Kidney (tissue), 14 donors: ENCODE measurements around the gene TEK. TPM values are rescaled to one million over a fixed set of nuclear protein-coding genes. Genes with fewer than 3 reads are reported as not detected.

ENCODE experiments used
- DNase-seq, 5 donors: peaks; one replicate each; pipeline ENCODE4 v3.0.0-alpha.2; 2013 to 2020
- FAIRE-seq: peaks from 2 replicates; lab custom pipeline; 2012; peaks lifted over from hg19 to GRCh38; lab: Jason Lieb, UNC
- H3K27ac ChIP-seq, 2 donors: one replicate each; pipeline ENCODE4 v1.7.0; 2013; ENCODE audit warnings: low read depth in 2 of 2, low read length in 2 of 2, inconsistent platforms in 1 of 2
- H3K27me3 ChIP-seq: one replicate; pipeline ENCODE4 v1.7.1; 2013; ENCODE audit warnings: low read length, inconsistent platforms; ENCODE audit not compliant: control insufficient read depth, insufficient read depth
- H3K36me3 ChIP-seq, 3 donors: one replicate each; pipeline versions ENCODE4 v1.7.0 to v1.7.1; 2013; ENCODE audit warnings: low read length in 3 of 3, control low read depth in 1 of 3, inconsistent platforms in 1 of 3; ENCODE audit not compliant: insufficient read depth in 3 of 3, control insufficient read depth in 2 of 3
- H3K4me1 ChIP-seq, 3 donors: one replicate each; pipeline versions ENCODE4 v1.7.0 to v1.7.1; 2013; ENCODE audit warnings: low read length in 3 of 3, inconsistent platforms in 1 of 3, low read depth in 1 of 3; ENCODE audit not compliant: control insufficient read depth in 2 of 3, insufficient read depth in 2 of 3
- H3K4me3 ChIP-seq, 3 donors: one replicate each; pipeline versions ENCODE4 v1.7.0 to v1.8.1; 2013; ENCODE audit warnings: low read length in 3 of 3, control low read depth in 1 of 3, inconsistent platforms in 1 of 3
- H3K9ac ChIP-seq, 3 donors: one replicate each; pipeline versions ENCODE4 v1.7.0 to v1.7.1; 2013; ENCODE audit warnings: low read length in 3 of 3, control low read depth in 1 of 3, inconsistent platforms in 1 of 3
- H3K9me3 ChIP-seq, 3 donors: one replicate each; pipeline versions ENCODE4 v1.7.0 to v1.7.1; 2013; ENCODE audit warnings: low read length in 3 of 3, control low read depth in 1 of 3, inconsistent platforms in 1 of 3; ENCODE audit not compliant: control insufficient read depth in 2 of 3, insufficient read depth in 1 of 3
- CTCF ChIP-seq: IDR thresholded peaks from 3 replicates; pipeline ENCODE4 v1.5.1; 2012; ENCODE audit warnings: mild to moderate bottlenecking, moderate library complexity, borderline replicate concordance; ENCODE audit not compliant: insufficient read depth; ENCODE audit errors: extremely low read depth
- intact Hi-C: fragments of 100-400 bp; cut with DNase I; formaldehyde crosslinking; loops from one replicate; pipeline ENCODE4 v1.11.1; 2022
- polyA plus RNA-seq: library from polyadenylated mRNA; stranded (reverse); fragments of 350-450 nt; fragmentation: Illumina TruSeq; extraction: RNeasy Lipid Tissue Mini Kit (QIAGEN cat#74804); gene quantifications from one replicate; pipeline ENCODE4 v1.2.3, GENCODE V29; 2014; ENCODE audit warnings: low read depth, low replicate concordance; ENCODE audit not compliant: insufficient read depth
- total RNA-seq: library from RNA; stranded (reverse); fragmentation: NEBNext Ultra II Directional; extraction: Animal tissue kit (Norgen Biotek cat#: 25700); gene quantifications from one replicate; pipeline ENCODE4 v1.2.1, GENCODE V29; 2021
- donor health status: control.
- donor health status: control.
- donor health status: control.
- donor health status: control.
- donor health status: control.
- donor health status: DM: yes; HTN: yes; CAD: no.
- donor health status: Normal renal cell carcinoma (clear cell type).

TEK gene
- total and polyA plus RNA-seq, 2 donors from 2014 or later: 16.1 to 32.6 TPM

GRCh38 chr9:27150746-27151406, 41.9 kb downstream of the TEK start:
- TF ChIP-seq CTCF: no peak
- intact Hi-C loops: no loop called here
- H3K4me1 ChIP-seq: peaks cover 0 to 9% (median 0%) of the 10 kb centered on the region in 3 donors
- DNase-seq (peak in 1 of 5 donors; percentile 22), FAIRE-seq (no peak)
- no peak overlapping the region for H3K4me3 ChIP-seq
- no peaks in the 10 kb centered on the region for H3K27me3 ChIP-seq
- no peaks in the 10 kb centered on the region for H3K36me3 ChIP-seq
- no peak overlapping the region for H3K27ac ChIP-seq
- no peak overlapping the region for H3K9ac ChIP-seq
- H3K9me3 ChIP-seq: no peaks in the 10 kb centered on the region

DNA sequence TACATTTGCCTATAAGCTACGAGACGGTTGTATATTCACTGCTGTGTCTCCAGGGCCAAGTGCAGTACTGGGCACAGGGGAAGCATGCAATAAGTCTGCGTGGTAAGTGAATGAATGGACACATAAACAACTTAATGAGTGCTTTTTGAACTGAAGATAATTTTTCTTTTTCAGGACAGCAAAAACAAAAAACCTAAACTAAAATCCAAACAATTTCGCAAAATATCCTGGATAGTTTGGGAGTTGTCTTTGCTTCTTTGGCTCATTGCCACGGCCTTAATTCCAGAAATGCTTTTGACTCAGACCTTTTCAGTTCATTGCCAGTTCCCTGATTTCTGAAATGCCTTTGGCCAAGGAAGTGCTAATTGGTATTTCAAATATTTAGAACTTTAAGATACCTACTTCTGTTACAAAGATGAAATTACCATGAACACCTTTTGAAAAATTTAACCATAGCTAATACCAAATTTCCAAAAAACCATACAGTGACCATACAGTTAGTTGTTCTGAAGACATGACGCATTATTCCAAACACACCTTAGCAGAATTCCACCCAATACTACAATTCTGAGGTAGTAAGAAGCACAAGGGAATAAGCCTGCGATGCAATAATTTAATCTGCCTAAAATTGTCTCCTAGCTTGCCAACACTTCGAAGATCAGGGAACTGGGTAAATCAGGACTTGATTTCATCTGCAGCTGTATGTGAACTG, 42.8 kb downstream of the TEK start:
- no peaks in the 10 kb centered on the region for H3K36me3 ChIP-seq
- peaks cover 0 to 9% (median 0%) of the 10 kb centered on the region in 3 donors for H3K4me1 ChIP-seq
- H3K27me3 ChIP-seq: no peaks in the 10 kb centered on the region
- intact Hi-C loops: no loop called here
- H3K4me3 ChIP-seq: no peak overlapping the region
- peak in 1 of 5 donors; percentile 33 for DNase-seq
- peak overlapping the region in 1 of 2 donors; percentile 37 for H3K27ac ChIP-seq
- H3K9me3 ChIP-seq: no peaks in the 10 kb centered on the region
- FAIRE-seq: peak; percentile 27
- H3K9ac ChIP-seq: no peak overlapping the region
- TF ChIP-seq CTCF: no peak

- intact Hi-C loops: no loop called here
- H3K36me3 ChIP-seq: no peaks in the 10 kb centered on the region
- no peak overlapping the region for H3K4me3 ChIP-seq
- no peaks in the 10 kb centered on the region for H3K27me3 ChIP-seq
- peaks cover 0 to 9% (median 0%) of the 10 kb centered on the region in 3 donors for H3K4me1 ChIP-seq
- DNase-seq (no peak), FAIRE-seq (no peak)
- no peaks in the 10 kb centered on the region for H3K9me3 ChIP-seq
- H3K27ac ChIP-seq: no peak overlapping the region
- TF ChIP-seq CTCF: no peak
- H3K9ac ChIP-seq: no peak overlapping the region
These were observed 43.3 kb downstream of the TEK start for GRCh38 chr9:27152405-27152718.
